NCI-H1930 (cell line): Measurements from ENCODE around the gene HOXB4.
A peak's percentile ranks its signal among the peaks of the same experiment; 100 is the strongest.
"Not testable (repeated sequence)": the region's sequence is repeated elsewhere in the genome, so short reads cannot be mapped to it uniquely, and the experiment has no call there.

Source experiments
- DNase-seq, 2 experiments: peaks; one replicate each; lab custom pipeline; 2025; lab: John Stamatoyannopoulos, UW

HOXB4 gene

DNA sequence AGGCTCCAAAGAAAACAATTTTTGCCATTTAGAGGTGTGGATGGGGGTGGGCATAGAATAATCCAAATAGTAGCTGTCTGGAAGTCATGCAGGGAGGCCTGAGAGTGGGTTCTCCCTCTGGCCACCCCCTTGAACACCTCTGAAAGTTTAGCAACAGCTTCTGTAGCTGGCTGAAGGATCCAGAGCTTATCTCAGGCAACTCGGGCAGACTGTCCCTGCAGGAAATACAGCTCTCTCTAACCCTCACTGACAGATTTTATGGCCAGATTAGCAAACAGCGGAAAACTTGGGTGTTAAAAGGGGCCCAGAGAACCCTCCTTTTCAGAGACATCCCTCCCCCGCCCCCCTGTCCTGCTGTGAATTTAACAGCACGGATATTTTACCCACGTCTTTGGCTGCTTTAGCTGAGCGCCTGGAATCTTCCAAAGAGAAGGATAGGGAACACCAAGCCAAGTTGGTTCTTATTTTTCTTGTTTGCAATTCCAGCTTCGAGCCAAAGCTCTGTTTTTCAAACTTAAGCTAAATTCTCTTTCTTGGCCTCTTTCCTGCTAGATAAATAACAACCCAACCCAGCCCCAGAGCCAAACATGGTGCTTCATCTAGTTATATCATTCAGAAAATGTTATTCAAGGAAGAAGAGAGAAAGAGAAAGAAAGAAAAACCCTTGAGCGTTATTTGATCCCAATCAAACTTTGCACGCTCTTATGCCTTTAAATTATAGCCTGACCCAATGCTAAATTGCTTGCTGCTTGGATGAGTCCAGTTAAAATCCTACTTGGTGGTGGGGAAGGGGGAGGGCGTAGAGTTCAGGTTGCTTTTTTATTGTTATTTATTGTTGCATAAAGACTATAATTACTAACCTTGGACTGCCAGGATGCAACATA is 31.0 kb downstream of the HOXB4 start:
- peak in 1 of 2 experiments; percentile 40 for DNase-seq

DNA sequence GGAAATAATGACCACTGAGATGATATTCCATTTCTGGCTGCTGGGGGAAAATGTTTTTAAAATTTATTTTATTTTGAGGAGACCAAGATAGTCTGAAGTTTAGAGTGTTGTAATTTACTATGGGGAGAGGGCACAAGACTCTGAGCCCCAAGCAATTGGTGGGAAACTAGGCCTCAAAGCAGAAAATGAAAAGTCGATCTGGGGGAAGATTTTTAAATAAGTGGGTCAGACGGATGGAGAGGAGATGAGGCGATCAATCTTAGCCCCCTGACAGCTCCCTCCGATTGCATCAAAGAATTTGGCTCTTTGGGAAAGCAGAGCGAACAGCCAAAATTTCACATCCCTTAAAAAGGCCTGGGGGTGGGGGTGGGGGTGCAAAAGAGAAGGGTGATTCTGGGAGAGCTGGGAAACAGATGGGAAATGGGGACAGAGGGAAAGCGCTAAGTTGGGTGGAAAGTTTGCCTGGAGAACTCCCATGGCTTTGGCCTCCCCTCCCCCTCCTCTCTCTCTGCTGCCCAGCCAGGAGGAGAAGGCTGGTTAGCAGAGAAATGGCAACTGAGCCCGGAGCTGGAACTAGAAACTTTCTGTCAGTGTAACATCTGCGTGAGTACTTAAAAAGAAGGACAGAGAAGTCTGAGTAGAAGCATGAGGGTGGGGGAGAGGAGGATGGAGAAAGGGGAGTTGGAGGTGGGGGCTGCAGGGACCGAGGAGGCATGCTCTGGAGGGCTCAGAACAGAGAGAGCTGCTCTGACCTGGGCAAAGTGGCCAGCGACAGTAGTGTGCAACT is 31.8 kb downstream of the HOXB4 start:
- DNase-seq: peak in 1 of 2 experiments; percentile 40

DNA sequence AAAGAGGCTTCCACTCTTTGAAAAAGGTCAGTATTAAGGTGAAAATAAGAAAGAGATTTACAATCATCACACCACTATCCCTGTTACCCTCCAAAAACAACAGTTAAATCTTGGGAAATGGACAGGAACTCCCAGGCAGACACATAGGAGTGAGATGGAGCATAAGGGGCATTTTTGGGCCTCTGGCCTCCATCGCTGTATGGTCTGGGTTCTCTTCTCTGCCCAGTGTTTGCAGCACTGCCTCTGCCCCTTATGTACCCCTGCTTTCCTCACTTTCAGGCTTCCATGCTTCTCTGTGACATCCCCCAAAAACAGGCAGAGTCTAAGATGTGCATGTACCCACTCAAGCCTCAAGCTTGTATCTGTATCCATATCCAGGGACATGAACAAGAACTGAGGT is 32.6 kb downstream of the HOXB4 start:
- no peak for DNase-seq

DNA sequence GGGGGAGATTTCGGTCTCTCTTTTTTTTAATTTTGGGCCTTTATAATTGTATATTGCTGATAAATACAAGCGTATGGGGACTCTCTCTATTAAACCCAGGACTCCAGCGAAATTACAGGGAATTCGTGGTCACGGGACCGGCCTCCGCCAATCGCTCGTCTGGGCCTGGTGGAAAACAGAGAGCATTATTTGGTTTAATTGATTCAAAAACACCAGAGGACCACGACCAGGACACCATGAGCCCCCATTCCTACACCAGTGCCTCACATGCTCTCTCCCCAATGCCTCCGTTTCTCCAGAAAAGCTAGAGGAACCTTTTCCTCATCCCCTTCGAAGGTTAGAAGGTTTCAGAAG is 33.2 kb downstream of the HOXB4 start, which contains the start of gene HOXB2:
TSS of gene HOXB2 (minus strand) at position 88 of the 354 bp plus-strand sequence. CDS start 198 bp downstream, outside the sequence.
- DNase-seq: peak; percentile 61 to 71

DNA sequence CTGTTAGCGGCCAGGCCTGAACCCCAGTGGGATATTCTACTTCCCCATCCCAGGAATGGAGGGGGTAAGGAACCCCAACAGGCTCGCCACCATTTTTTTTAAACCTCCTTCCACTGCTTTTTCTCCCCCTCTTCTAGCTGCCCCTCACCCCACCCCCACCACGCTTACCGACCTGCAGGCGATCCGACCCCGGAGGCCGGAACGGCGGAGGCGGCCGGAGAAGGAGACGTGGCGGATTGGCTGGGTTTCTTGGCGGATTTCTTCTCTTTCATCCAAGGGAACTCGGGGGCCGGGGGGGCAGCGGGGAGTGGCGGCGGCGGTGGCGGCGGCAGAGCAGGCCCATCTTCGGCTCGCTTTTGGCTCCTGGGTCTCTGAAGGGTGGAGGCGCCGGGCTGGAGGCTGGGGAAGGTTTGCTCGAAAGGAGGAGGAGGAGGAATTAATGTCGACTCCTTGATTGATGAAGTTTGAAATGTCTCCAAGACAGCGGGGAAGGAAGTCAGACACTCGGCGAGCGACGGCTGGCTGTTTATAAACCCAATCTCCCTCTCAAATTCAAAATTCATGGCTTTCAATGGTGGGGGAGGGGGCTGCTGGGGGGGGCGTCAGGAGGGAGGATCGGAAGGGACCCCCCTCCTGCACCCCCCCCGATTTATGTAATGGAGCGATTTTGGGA is 33.7 kb downstream of the HOXB4 start:
- peak in 1 of 2 experiments; percentile 53 for DNase-seq

DNA sequence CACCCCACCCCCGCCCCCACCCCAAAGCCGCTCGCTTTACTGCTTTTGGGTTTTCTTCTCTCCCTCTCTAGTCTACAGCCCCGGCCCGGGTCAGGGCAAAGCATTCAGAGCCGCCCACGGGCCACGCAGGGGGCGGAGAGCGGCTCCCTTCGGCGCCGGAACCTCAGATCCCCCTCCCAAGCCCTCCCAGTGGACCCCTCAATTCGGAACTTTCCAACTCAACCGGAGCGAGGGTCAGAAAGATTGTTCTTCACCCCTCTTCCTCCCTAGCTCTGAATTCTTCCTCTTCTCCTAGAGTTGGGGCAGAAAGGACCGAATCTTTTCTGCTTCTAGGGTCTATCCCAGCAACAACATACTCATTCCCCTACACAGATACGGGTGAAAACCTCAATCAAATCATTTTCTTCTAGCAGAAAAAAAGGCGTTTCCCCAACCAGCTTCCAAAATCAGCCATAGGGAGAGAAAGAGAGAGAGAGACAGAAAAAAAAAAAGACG is 34.2 kb downstream of the HOXB4 start:
- DNase-seq: no peak

DNA sequence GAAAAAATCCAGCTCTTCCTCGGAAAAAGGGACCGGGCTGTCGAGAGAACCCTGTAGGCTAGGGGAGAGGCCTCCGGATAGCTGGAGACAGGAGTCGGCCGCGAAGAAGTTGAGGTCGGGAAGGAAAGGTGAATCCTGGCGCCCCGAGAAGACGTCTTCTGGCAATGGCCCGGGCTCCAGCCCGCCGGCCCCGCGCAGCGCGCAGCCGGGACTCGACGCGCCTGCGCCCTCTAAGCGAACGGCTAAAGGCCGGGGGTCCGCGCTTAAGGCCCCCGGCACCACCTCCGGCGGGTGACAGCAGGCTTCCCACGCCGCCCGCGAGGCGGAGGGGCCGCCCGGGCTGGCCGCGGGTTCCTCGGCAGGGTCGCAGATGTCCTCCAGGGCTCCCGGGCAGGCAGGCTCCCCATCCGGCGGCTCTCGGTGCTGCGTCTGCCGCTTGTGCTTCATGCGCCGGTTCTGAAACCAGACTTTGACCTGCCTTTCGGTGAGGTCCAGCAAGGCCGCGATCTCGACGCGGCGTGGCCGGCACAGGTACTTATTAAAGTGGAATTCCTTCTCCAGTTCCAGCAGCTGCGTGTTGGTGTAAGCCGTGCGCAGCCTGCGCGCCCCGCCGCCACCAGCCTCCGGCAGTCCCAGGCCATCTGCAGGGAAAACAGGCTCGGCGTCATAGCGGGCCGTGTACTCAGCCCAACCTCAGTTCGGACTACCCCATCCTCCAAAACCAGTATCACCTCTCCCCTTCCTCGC is 34.9 kb downstream of the HOXB4 start:
- DNase-seq: peak in 1 of 2 experiments; percentile 28

DNA sequence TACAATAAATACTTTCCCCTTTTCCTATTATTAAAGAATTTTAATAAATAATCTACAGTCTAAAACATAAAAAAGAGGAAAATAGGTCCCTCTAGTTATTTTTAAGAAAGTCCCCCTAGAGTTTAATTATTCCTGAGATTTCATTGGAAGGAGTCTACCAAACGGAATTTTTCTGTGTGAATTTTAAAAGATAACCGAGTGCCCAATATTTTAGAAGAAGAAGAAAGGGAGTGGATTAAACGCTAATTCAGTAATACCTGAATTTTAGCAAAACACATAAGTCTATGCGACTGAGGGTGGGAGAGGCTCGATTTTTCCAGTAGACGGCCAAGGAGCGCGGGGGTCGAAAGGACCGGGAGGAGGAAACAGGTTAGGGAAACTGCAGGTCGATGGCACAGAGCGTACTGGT is 35.4 kb downstream of the HOXB4 start:
- peak in 1 of 2 experiments; percentile 23 for DNase-seq

DNA sequence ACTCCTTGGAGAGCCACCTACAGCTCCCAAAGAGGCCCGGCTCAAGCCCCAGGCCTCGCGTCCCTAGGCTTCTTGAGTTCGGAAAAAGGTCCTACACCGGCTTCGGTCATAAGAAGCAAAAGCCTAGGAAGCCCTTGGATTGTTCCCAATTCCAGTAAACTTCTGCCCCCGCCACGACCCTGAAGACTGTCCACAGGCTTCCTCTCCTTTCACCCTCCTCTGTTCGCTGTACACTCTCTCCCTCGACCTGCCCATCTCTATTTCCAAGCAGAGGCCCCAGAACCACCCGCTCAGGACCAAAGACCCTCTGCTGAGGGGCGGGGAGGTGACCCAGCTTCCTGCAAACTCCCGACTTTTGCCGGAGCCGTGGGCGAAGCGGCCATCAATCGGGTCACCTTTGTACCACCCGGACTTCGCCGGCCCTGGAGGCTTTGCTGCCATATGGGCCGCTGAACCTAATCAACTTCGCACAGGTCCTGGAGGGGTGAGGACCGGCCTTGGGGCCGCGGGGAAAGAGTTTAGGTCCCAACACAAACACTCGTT is 36.0 kb downstream of the HOXB4 start:
- peak in 1 of 2 experiments; percentile 44 for DNase-seq

DNA sequence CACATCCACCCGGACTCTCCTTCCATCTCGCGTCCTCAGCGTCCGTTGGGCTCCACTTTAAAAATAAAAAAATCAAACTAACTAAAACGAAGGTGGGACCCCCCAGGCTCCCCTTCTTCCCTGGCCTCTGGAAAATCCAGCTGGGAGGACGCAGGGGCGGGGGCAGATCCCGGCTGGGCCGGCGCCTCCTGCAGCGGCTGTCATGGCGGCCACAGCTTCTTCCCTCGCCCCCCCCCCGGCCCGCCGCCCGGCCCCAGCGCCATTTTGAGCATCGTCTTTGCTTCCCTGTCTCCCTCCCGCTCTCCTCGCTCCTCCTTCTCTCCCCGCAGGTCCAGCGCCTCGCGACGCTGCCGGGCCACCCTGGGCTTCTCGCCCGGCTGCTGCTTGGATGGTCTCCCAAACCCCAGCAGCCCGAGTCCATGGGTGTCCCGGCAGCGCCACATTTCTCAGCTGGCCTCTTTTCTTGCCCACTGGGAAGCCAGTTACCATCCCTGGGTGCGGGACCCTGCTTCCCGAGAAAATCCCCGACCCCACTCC is 36.5 kb downstream of the HOXB4 start:
- DNase-seq: peak; percentile 39 to 44

DNA sequence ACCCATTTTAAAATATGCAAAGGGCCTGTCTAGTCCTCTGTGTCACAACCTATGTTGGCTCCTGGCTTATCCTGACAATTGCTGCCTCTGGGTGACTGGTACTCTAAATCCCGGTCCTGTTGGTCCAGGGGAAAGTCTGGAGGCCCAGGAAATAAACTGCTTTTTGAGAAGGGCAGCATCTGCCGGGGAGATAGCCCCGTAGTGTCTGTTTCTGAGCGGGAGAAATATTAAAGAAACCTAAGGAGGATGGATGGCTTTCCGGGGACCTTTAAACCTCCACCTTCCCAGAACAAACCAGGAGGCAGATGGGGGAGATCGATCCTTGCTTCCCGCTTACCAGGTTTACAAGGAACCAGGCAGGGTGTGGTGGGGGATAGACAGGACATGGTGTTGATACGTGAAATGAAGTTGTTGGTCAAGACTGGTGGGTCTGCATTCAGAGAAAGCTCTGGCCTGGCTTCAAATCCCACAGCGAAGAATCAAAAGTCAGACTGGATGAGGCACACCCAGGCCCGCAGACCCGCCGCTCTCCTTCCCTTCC is 37.0 kb downstream of the HOXB4 start:
- no peak for DNase-seq

DNA sequence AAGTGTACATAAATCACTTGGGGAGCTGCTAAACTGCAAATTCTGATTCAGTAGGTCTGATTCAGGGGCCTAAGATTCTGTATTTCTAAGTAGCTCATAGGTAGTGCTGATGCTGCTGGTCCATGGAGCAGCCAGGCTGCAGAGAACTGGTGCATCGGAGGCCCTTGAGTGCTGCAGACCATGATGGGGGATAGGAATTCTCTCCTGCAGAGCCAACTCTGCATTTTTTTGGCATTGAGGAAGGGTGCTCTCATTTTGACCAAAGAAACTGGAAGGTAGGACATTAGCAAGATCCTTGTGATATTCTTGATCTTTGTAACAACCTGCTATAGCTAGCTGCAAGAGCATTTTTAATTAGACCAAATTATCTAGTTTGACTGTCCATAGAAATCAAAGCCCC is 37.9 kb downstream of the HOXB4 start:
- no peak for DNase-seq

DNA sequence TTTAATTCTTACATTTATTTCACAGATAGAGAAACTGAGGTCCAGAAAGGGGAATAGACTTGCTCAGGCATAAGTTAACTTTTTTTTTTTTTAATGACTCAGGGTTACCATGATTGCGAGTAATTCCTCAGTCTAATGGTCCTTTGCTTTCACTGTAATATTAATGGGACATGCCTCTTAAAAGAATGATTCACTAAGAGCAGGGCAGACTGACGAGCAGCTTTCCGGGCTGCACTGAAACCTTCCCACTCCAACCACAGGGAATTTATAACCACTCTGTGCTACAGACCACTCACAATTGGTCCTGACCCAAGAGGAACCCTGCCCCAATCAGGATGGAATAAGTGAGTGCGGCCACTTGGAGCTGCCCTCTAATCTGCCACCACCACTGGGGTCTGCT is 39.0 kb downstream of the HOXB4 start:
- no peak for DNase-seq

DNA sequence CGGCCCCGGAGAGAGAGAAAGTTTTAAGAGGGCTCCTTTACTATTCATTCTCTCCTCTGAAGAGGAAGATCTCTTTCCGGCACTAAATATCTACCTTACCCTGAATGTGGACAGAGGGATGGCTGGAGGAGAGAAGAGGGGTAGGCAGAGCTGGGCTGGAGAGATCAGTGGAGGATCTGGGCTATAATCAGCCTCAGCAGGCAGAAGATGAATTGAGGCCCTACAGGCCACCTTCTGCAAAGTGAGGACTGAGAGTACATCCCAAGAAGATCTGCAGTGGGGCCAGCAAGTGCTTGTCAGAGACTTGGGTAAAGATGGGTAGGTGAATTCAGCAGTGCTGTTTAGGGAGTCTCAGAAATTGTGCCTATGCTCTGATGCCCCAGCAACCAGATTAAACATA is 40.8 kb downstream of the HOXB4 start:
- DNase-seq: no peak

DNA sequence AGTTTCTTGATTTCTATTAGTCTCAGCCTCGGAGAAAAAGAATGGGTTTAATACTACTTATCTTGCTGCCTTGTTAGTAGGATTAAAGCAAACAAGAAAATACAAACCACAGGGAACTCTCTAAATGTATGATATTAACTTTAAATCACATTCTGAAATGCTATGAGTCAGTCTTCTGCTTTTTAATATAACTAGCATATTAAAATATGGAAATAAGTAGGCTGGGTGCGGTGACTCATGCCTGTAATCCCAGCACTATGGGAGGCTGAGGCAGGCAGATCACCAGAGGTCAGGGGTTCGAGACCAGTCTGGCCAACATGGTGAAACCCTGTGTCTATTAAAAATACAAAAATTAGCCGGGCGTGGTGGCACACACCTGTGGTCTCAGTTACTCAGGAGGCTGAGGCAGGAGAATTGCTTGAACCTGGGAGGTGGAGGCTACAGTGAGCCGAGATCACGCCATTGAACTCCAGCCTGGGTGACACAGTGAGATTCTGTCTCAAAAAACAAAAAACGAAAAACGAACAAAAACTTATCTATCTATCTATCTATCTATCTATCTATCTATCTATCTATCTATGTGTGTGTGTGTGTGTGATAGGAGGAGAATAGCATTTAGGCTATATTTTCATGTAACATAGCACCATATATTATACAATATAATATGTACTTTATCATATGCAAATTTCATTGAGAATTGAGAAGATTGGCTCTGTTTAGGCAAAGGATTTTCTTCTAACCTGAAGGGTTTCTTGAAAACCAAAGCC is 42.2 kb downstream of the HOXB4 start:
- not testable (repeated sequence) for DNase-seq

DNA sequence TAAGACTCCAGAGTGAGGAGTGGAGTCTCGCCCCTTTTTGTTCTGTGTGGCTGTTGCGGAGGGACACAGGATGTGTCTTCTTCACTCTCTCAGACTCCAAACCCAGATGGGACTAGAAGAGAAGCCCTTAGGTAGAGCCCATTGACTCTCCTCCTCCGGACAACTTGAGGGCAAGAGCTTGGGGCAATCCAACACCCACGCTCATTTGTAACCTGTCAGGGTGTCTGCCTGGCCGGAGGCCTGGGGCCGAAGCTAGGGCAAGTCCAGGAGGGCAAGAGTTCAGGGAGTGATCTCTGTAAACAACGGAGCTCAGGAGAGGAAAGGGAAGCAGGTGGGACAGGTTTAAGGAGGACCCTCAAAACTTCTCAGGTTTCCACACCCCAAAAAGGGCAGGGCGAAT is 45.9 kb downstream of the HOXB4 start:
- no peak for DNase-seq

DNA sequence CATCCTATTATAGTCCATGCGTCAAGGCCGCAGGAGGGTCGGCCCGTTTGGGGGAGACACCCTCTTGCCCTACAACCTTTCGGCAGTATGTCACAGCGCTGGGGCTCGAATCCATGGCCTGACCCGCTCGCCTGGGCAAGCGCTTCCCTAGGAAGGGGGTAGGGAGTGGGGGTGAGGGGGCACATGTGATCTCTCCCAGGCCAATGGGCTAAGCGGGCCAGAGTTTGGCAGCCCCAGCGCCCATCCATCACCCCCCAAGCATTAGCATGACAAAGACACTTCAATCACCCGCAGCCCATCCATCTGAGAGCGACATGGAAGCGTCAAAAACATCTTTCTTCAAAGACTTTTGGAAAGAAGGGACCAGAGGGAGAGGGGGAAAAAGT is 47.3 kb downstream of the HOXB4 start, which contains the start of gene HOXB1:
TSS of gene HOXB1 (minus strand) at position 125 of the 386 bp plus-strand sequence. CDS start at position 18, 107 bp downstream.
- DNase-seq: no peak

DNA sequence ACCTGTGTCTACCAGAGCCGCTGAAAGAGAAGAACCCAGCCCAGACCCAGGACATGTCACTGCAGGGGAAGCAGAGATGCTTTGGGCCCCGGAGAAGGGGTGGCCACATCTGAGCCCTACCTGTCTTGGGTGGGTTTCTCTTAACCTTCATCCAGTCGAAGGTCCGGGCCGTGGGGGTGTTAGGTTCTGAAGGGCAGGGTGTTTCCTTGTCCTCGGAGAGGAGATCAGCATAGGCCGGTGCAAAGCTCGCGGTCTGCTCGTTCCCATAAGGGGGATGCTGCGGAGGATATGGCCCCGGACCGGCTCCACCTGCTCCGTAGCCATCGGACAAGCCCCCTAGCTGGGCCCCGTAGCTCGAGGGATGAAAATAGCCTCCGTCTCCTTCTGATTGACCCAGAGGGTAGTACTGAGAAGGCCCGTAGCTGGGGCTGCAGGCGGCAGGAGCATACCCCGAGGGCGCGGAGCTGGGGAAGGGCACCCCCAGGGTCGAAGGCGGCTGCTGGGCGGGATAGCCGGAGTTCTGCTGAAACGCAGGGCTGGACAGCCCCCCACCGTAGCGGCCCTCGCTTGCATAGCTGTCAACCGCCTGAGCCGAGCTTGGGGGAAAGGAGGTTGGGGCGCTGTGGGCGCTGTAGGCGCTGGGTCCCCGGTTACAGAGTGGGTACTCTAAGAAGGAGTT is 47.8 kb downstream of the HOXB4 start:
- no peak for DNase-seq

DNA sequence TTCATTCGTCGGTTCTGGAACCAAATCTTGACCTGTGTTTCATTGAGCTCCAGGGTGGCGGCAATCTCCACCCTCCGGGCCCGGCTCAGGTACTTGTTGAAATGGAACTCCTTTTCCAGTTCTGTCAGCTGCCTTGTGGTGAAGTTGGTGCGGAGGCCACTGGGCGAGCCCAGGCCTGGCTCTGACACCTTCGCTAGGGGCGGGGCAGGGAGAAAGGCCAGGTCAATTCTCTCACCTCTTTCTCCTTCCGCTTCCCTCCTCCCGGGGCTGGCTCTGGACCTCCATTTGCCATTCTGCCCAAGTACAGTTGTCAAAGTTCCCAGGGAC is 48.5 kb downstream of the HOXB4 start:
- no peak for DNase-seq
